Measurements from ENCODE around the gene NONO. TPM values are rescaled to one million over a fixed set of nuclear protein-coding genes. Genes with fewer than 3 reads are reported as not detected.

The NONO gene
- total RNA-seq, 1 experiment from 2014 or later, result 576 TPM

- peaks cover 23% of the 10 kb centered on the region for H3K36me3 Mint-ChIP-seq (ENCODE audit: insufficient read depth, unreplicated experiment)
- intact Hi-C loops (cut with micrococcal nuclease; ENCODE audit: unreplicated experiment), result no loop called here
- no peaks in the 10 kb centered on the region for H3K9me3 Mint-ChIP-seq (ENCODE audit: low read depth, unreplicated experiment)
These were observed 42.1 kb upstream of the NONO start for GRCh38 chrX:71241301-71241700.

GRCh38 chrX:71244359-71245128 is 38.9 kb upstream of the NONO start:
- CTCF ChIA-PET, result interaction anchor here (0.5 to 1.1 kb wide), 4 partner anchors 30 to 322 kb away, joined by 3 to 12 read pairs (median 4); no protein-coding TSS in a partner anchor
- intact Hi-C loops (cut with micrococcal nuclease; ENCODE audit: unreplicated experiment), result no loop called here

More at GRCh38 chrX:71241301-71241700, 42.1 kb upstream of the NONO start:
- no peaks in the 10 kb centered on the region for H3K27me3 Mint-ChIP-seq (ENCODE audit: unreplicated experiment)
- no peak overlapping the region for H3K27ac Mint-ChIP-seq (ENCODE audit: unreplicated experiment)
- TF ChIP-seq CTCF (IDR thresholded peaks at IDR 0.05; ENCODE audit: unreplicated experiment), result no peak
- CTCF ChIA-PET, result no interaction called here
- no peaks in the 10 kb centered on the region for H3K4me1 Mint-ChIP-seq (ENCODE audit: low read depth, unreplicated experiment)
- DNase-seq, result no peak
- no TSS peak for BruUV-seq (replicated peaks)
- no peak overlapping the region for H3K4me3 Mint-ChIP-seq (ENCODE audit: low read depth, unreplicated experiment)

GRCh38 chrX:71245159-71245558 is 38.3 kb upstream of the NONO start:
- no peaks in the 10 kb centered on the region for H3K27me3 Mint-ChIP-seq (ENCODE audit: unreplicated experiment)
- no peaks in the 10 kb centered on the region for H3K4me1 Mint-ChIP-seq (ENCODE audit: low read depth, unreplicated experiment)
- BruUV-seq (replicated peaks), result no TSS peak
- intact Hi-C loops (cut with micrococcal nuclease; ENCODE audit: unreplicated experiment), result no loop called here
- H3K4me3 Mint-ChIP-seq (ENCODE audit: low read depth, unreplicated experiment), result no peak overlapping the region
- H3K9me3 Mint-ChIP-seq (ENCODE audit: low read depth, unreplicated experiment), result no peaks in the 10 kb centered on the region
- CTCF ChIA-PET, result no interaction called here
- H3K27ac Mint-ChIP-seq (ENCODE audit: unreplicated experiment), result no peak overlapping the region
- H3K36me3 Mint-ChIP-seq (ENCODE audit: insufficient read depth, unreplicated experiment), result peaks cover 21% of the 10 kb centered on the region
- no peak for DNase-seq
- TF ChIP-seq CTCF (IDR thresholded peaks at IDR 0.05; ENCODE audit: unreplicated experiment), result no peak

More at GRCh38 chrX:71244359-71245128, 38.9 kb upstream of the NONO start:
- H3K27me3 Mint-ChIP-seq (ENCODE audit: unreplicated experiment), result no peaks in the 10 kb centered on the region
- H3K9me3 Mint-ChIP-seq (ENCODE audit: low read depth, unreplicated experiment), result no peaks in the 10 kb centered on the region
- no peak overlapping the region for H3K4me3 Mint-ChIP-seq (ENCODE audit: low read depth, unreplicated experiment)
- H3K27ac Mint-ChIP-seq (ENCODE audit: unreplicated experiment), result no peak overlapping the region
- no peak for TF ChIP-seq CTCF (IDR thresholded peaks at IDR 0.05; ENCODE audit: unreplicated experiment)
- H3K4me1 Mint-ChIP-seq (ENCODE audit: low read depth, unreplicated experiment), result no peaks in the 10 kb centered on the region
- DNase-seq, result no peak
- BruUV-seq (replicated peaks), result no TSS peak
- peaks cover 23% of the 10 kb centered on the region for H3K36me3 Mint-ChIP-seq (ENCODE audit: insufficient read depth, unreplicated experiment)

- TF ChIP-seq CTCF (IDR thresholded peaks at IDR 0.05; ENCODE audit: unreplicated experiment), result no peak
- intact Hi-C loops (cut with micrococcal nuclease; ENCODE audit: unreplicated experiment), result no loop called here
- no peak overlapping the region for H3K4me3 Mint-ChIP-seq (ENCODE audit: low read depth, unreplicated experiment)
- no peak for DNase-seq
- CTCF ChIA-PET, result no interaction called here
- H3K9me3 Mint-ChIP-seq (ENCODE audit: low read depth, unreplicated experiment), result no peaks in the 10 kb centered on the region
- no TSS peak for BruUV-seq (replicated peaks)
- H3K27me3 Mint-ChIP-seq (ENCODE audit: unreplicated experiment), result no peaks in the 10 kb centered on the region
- no peak overlapping the region for H3K27ac Mint-ChIP-seq (ENCODE audit: unreplicated experiment)
- H3K36me3 Mint-ChIP-seq (ENCODE audit: insufficient read depth, unreplicated experiment), result peaks cover 34% of the 10 kb centered on the region
- H3K4me1 Mint-ChIP-seq (ENCODE audit: low read depth, unreplicated experiment), result peaks cover 9% of the 10 kb centered on the region
These were observed 32.6 kb upstream of the NONO start for GRCh38 chrX:71250841-71251240.
